CD14-positive monocyte (primary cell): ENCODE data around the gene ZBTB7C. TPM values are rescaled to one million over a fixed set of nuclear protein-coding genes. Genes with fewer than 3 reads are reported as not detected.

Experiments
- DNase-seq, 3 donors: peaks; one replicate each; pipeline ENCODE4 v3.0.0-alpha.2; 2011 to 2022
- H2AFZ ChIP-seq: 2 replicates; pipeline ENCODE4 v1.6.0; 2012; ENCODE audit warnings: mild to moderate bottlenecking, low read depth, low read length, inconsistent platforms; ENCODE audit not compliant: insufficient read depth, poor library complexity, severe bottlenecking
- H3K27ac ChIP-seq, 2 donors: 1 replicate in 1 of 2; 2 replicates in 1 of 2; pipeline ENCODE4 v1.5.1; 2012 to 2013; ENCODE audit warnings: low read length in 2 of 2, control low read depth in 1 of 2, inconsistent platforms in 1 of 2, low read depth in 1 of 2, mild to moderate bottlenecking in 1 of 2
- H3K27me3 ChIP-seq, 2 donors: one replicate each; pipeline versions ENCODE4 v1.6.0 to v1.6.1; 2011 to 2013; ENCODE audit warnings: low read length in 2 of 2; ENCODE audit not compliant: control insufficient read depth in 2 of 2, insufficient read depth in 2 of 2
- H3K36me3 ChIP-seq, 2 donors: replicated peaks in 1 of 2; 1 replicate in 1 of 2; 2 replicates in 1 of 2; pipeline versions ENCODE4 v1.5.1 to v1.6.1; 2012 to 2013; ENCODE audit warnings: low read length in 2 of 2, control low read depth in 1 of 2, inconsistent platforms in 1 of 2, mild to moderate bottlenecking in 1 of 2; ENCODE audit not compliant: insufficient read depth in 2 of 2, control insufficient read depth in 1 of 2
- H3K4me1 ChIP-seq, 2 donors: 1 replicate in 1 of 2; 2 replicates in 1 of 2; pipeline versions ENCODE4 v1.5.1 to v1.6.1; 2012 to 2013; ENCODE audit warnings: low read length in 2 of 2, control low read depth in 1 of 2, inconsistent platforms in 1 of 2, mild to moderate bottlenecking in 1 of 2, moderate library complexity in 1 of 2; ENCODE audit not compliant: insufficient read depth in 2 of 2, control insufficient read depth in 1 of 2
- H3K4me2 ChIP-seq: replicated peaks from 2 replicates; pipeline ENCODE3; 2012; ENCODE audit warnings: low read length, moderate library complexity, mild to moderate bottlenecking; ENCODE audit not compliant: poor library complexity, severe bottlenecking; ENCODE audit errors: extremely low read depth
- H3K4me3 ChIP-seq, 3 experiments: fragments of 200-600 bp in 1 of 3; sonication (generic) in 1 of 3; replicated peaks in 1 of 3; 1 replicate in 2 of 3; 2 replicates in 1 of 3; pipeline ENCODE4 v1.5.1; 2011 to 2013; ENCODE audit warnings: low read length in 3 of 3, mild to moderate bottlenecking in 3 of 3, control low read depth in 2 of 3, low read depth in 2 of 3, inconsistent platforms in 1 of 3, moderate library complexity in 1 of 3
- H3K79me2 ChIP-seq: 2 replicates; pipeline ENCODE4 v1.6.0; 2012; ENCODE audit warnings: mild to moderate bottlenecking, control low read depth, inconsistent platforms, low read length, moderate library complexity; ENCODE audit not compliant: insufficient read depth
- H3K9ac ChIP-seq: 2 replicates; pipeline ENCODE4 v1.6.0; 2017; ENCODE audit warnings: low read length, mild to moderate bottlenecking; ENCODE audit not compliant: insufficient read depth, poor library complexity, severe bottlenecking
- H3K9me3 ChIP-seq, 2 donors: replicated peaks in 1 of 2; 1 replicate in 1 of 2; 2 replicates in 1 of 2; pipeline versions ENCODE4 v1.5.1 to v1.6.1; 2012 to 2013; ENCODE audit warnings: low read length in 2 of 2, control low read depth in 1 of 2; ENCODE audit not compliant: control insufficient read depth in 1 of 2, insufficient read depth in 1 of 2
- H4K20me1 ChIP-seq: 2 replicates; pipeline ENCODE4 v1.6.0; 2012; ENCODE audit warnings: mild to moderate bottlenecking, low read length, control low read depth, moderate library complexity; ENCODE audit not compliant: insufficient read depth
- H3K27ac Mint-ChIP-seq, 7 donors: one replicate each; pipeline ENCODE4 v1.8.0; 2020; ENCODE audit warnings: mild to moderate bottlenecking in 7 of 7, mixed read lengths in 7 of 7, moderate library complexity in 6 of 7, inconsistent platforms in 2 of 7
- H3K27me3 Mint-ChIP-seq, 3 donors: one replicate each; pipeline ENCODE4 v1.8.0; 2021 to 2022; ENCODE audit warnings: low read depth in 3 of 3, mild to moderate bottlenecking in 3 of 3, mixed read lengths in 3 of 3, moderate library complexity in 3 of 3, inconsistent platforms in 1 of 3
- H3K36me3 Mint-ChIP-seq, 2 donors: one replicate each; pipeline ENCODE4 v1.8.0; 2020; ENCODE audit warnings: mixed read lengths in 2 of 2, inconsistent platforms in 1 of 2, mild to moderate bottlenecking in 1 of 2
- H3K4me1 Mint-ChIP-seq: one replicate; pipeline ENCODE4 v1.8.0; 2020; ENCODE audit warnings: mild to moderate bottlenecking, mixed read lengths
- H3K4me3 Mint-ChIP-seq, 2 donors: one replicate each; pipeline ENCODE4 v1.8.0; 2020; ENCODE audit warnings: mild to moderate bottlenecking in 2 of 2, mixed read lengths in 2 of 2, moderate library complexity in 1 of 2
- H3K9me3 Mint-ChIP-seq, 7 donors: one replicate each; pipeline ENCODE4 v1.8.0; 2020 to 2022; ENCODE audit warnings: mixed read lengths in 7 of 7, mild to moderate bottlenecking in 6 of 7, moderate library complexity in 6 of 7, inconsistent platforms in 2 of 7
- CTCF ChIP-seq: fragments of 200-600 bp; IDR thresholded peaks from one replicate; pipeline ENCODE4 v1.8.0; 2022; ENCODE audit warnings: antibody characterized with exemption, mild to moderate bottlenecking
- WGBS: methylation state at CpG from one replicate; pipeline ENCODE4 v1.1.5; 2013; ENCODE audit warnings: missing lambda C conversion rate; ENCODE audit not compliant: insufficient coverage; 5-methylcytosine and 5-hydroxymethylcytosine counted together
- intact Hi-C, 2 donors: fragments of 100-400 bp; cut with micrococcal nuclease; formaldehyde crosslinking; loops; one replicate each; pipeline versions ENCODE4 v1.15.0 to v1.15.1; 2023
- polyA plus RNA-seq, 3 donors: library from polyadenylated mRNA; depleted of rRNA in 1 of 3; unstranded in 2 of 3; stranded (reverse) in 1 of 3; fragments of 300-500 nt in 2 of 3; fragments of >200 nt in 1 of 3; fragmentation: Illumina TruSeq in 2 of 3; gene quantifications; 1 replicate in 2 of 3; 2 replicates in 1 of 3; pipeline ENCODE4 v1.2.3, GENCODE V29; 2012 to 2021

The ZBTB7C gene
- polyA plus RNA-seq, 3 donors = 0.03 to 0.09 TPM; not detected in 1

GRCh38 chr18:48321536-48321935, 87.6 kb downstream of the ZBTB7C start:
- peaks cover 0 to 1% (median 0%) of the 10 kb centered on the region in 7 donors for H3K9me3 Mint-ChIP-seq
- Histone ChIP-seq H3K79me2 (no peaks in the 10 kb centered on the region), H3K27ac (no peak overlapping the region), H3K9me3 (no peaks in the 10 kb centered on the region), H3K4me1 (no peaks in the 10 kb centered on the region), H3K36me3 (no peaks in the 10 kb centered on the region), H2AFZ (no peak overlapping the region), H3K9ac (no peak overlapping the region), H3K4me2 (no peak overlapping the region), H4K20me1 (no peaks in the 10 kb centered on the region), H3K27me3 (no peaks in the 10 kb centered on the region), H3K4me3 (no peak overlapping the region)
- intact Hi-C loops = no loop called here
- DNase-seq = no peak
- peaks cover 0 to 11% (median 6%) of the 10 kb centered on the region in 3 donors for H3K27me3 Mint-ChIP-seq
- H3K4me3 Mint-ChIP-seq = no peak overlapping the region
- H3K27ac Mint-ChIP-seq = no peak overlapping the region
- no peaks in the 10 kb centered on the region for H3K36me3 Mint-ChIP-seq
- H3K4me1 Mint-ChIP-seq = peaks cover 2% of the 10 kb centered on the region
- WGBS = no CpG with 5 or more reads among the region's 7 CpGs
- no peak for TF ChIP-seq CTCF

DNA sequence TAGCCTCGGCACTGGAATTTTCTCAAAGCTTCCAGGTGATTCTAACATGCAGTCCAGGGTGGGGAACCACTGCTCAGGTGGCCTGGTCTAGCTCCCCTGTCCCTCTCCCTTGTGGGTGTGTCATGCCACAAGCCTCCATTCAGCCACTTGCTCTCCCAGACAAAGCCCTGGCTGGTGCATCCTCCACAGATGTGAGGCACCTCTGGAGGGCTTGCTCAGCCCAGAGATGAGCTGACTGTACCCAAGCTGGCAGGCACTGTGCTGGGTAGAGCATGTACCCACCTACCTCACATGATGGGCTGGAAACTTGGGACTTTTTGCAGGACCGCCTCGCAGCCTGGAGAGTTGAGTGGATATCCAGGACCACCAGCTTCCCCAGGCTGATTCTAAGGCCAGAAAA, 88.1 kb downstream of the ZBTB7C start:
- peaks cover 0 to 13% (median 5%) of the 10 kb centered on the region in 3 donors for H3K27me3 Mint-ChIP-seq
- no peak overlapping the region for H3K4me2 ChIP-seq
- H2AFZ ChIP-seq = no peak overlapping the region
- H3K27me3 ChIP-seq = no peaks in the 10 kb centered on the region
- no peaks in the 10 kb centered on the region for H3K36me3 ChIP-seq
- no peak overlapping the region for H3K27ac ChIP-seq
- H4K20me1 ChIP-seq = no peaks in the 10 kb centered on the region
- H3K4me3 Mint-ChIP-seq = no peak overlapping the region
- no peak for DNase-seq
- H3K4me3 ChIP-seq = no peak overlapping the region
- 100% methylated on average over 1 of the region's 3 CpGs for WGBS
- peaks cover 0 to 1% (median 0%) of the 10 kb centered on the region in 7 donors for H3K9me3 Mint-ChIP-seq
- intact Hi-C loops = no loop called here
- no peaks in the 10 kb centered on the region for H3K79me2 ChIP-seq
- H3K4me1 Mint-ChIP-seq = peaks cover 2% of the 10 kb centered on the region
- no peak overlapping the region for H3K27ac Mint-ChIP-seq
- H3K9ac ChIP-seq = no peak overlapping the region
- no peaks in the 10 kb centered on the region for H3K4me1 ChIP-seq
- H3K9me3 ChIP-seq = no peaks in the 10 kb centered on the region
- no peak for TF ChIP-seq CTCF
- no peaks in the 10 kb centered on the region for H3K36me3 Mint-ChIP-seq
